ENCODE results near the gene PLEKHJ1. TPM values are rescaled to one million over a fixed set of nuclear protein-coding genes. Genes with fewer than 3 reads are reported as not detected.

PLEKHJ1 gene
- total RNA-seq, 1 experiment from 2014 or later, result 189 TPM

GRCh38 chr19:2236314-2237050 is at the start of gene PLEKHJ1, which contains the start of gene SF3A2 (continued):
- TF ChIP-seq MAX (CRISPR knock-in tag; IDR thresholded peaks at IDR 0.05) (peak; percentile 99), ZNF281 (CRISPR knock-in tag; IDR thresholded peaks at IDR 0.05) (peak; percentile 91; the same call in 1 of the 2 replicates), ZMAT4 (CRISPR knock-in tag; IDR thresholded peaks at IDR 0.05) (no peak), E2F5 (CRISPR knock-in tag; IDR thresholded peaks at IDR 0.05) (peak; percentile 97), ZNF219 (CRISPR knock-in tag; IDR thresholded peaks at IDR 0.05; ENCODE audit: borderline replicate concordance) (0 out of 2 replicates have a peak, but pooled peaks have one; percentile 28), IRF2 (CRISPR knock-in tag; IDR thresholded peaks at IDR 0.05; ENCODE audit: borderline replicate concordance, low read depth) (no peak), FOXJ3 (CRISPR knock-in tag; IDR thresholded peaks at IDR 0.05; ENCODE audit: borderline replicate concordance) (no peak), CDX4 (CRISPR knock-in tag; IDR thresholded peaks at IDR 0.05; ENCODE audit: borderline replicate concordance) (no peak), SMAD3 (CRISPR knock-in tag; IDR thresholded peaks at IDR 0.05; ENCODE audit: borderline replicate concordance) (no peak; the same call in none of the 2 replicates), SMAD4 (CRISPR knock-in tag; IDR thresholded peaks at IDR 0.05) (0 out of 2 replicates have a peak, but pooled peaks have one; percentile 53), ZNF396 (CRISPR knock-in tag; IDR thresholded peaks at IDR 0.05; ENCODE audit: borderline replicate concordance) (no peak), E2F4 (CRISPR knock-in tag; IDR thresholded peaks at IDR 0.05; ENCODE audit: borderline replicate concordance, low read depth) (peak; percentile 87), ELF4 (CRISPR knock-in tag; IDR thresholded peaks at IDR 0.05; ENCODE audit: low read depth) (no peak), HMGXB4 (CRISPR knock-in tag; IDR thresholded peaks at IDR 0.05) (peak; percentile 91; the same call in 1 of the 2 replicates), HMGA2 (CRISPR knock-in tag; IDR thresholded peaks at IDR 0.05) (no peak), ATF2 (CRISPR knock-in tag; IDR thresholded peaks at IDR 0.05; ENCODE audit: borderline replicate concordance, low read depth) (peak; percentile 61; the same call in 1 of the 2 replicates), SOX15 (CRISPR knock-in tag; IDR thresholded peaks at IDR 0.05) (no peak), AFF4 (CRISPR knock-in tag; IDR thresholded peaks at IDR 0.05; ENCODE audit: borderline replicate concordance) (peak; percentile 97; the same call in 1 of the 2 replicates), ZNF138 (CRISPR knock-in tag; conservative IDR thresholded peaks at IDR 0.05) (no peak), NR1H2 (CRISPR knock-in tag; IDR thresholded peaks at IDR 0.05) (no peak; the same call in 1 of the 2 replicates), PRRX2 (CRISPR knock-in tag; IDR thresholded peaks at IDR 0.05) (no peak), ZNF263 (CRISPR knock-in tag; IDR thresholded peaks at IDR 0.05; ENCODE audit: low read depth) (peak; percentile 29; the same call in 1 of the 2 replicates), TP53 (CRISPR knock-in tag; IDR thresholded peaks at IDR 0.05) (peak; percentile 86; the same call in 1 of the 2 replicates)

All from WTC11 (cell line).